Measurements from ENCODE around the gene GALNT1. TPM values are rescaled to one million over a fixed set of nuclear protein-coding genes. Genes with fewer than 3 reads are reported as not detected.

Gene GALNT1
- total RNA-seq, 1 experiment from 2014 or later: 77.9 TPM

DNA sequence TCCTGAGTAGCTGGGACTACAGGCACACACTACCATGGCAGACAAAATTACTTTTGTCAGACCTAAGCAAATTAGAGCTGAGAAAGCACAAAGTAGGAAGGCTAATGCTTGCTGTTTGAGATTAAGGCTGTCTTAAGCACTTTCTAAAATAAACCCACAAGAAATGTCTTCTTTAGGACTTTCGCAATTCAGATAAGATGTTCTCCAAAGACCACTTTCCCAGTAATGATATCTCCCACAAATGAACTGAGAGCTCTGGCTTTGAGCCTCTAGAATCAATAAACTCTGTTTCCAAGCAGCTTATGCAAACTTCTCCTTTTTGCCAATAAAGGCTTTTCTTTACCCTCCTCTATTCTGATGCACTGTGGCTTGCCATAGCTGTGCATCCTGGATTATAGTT lies 32.0 kb upstream of the GALNT1 start:
- Histone ChIP-seq H4K8ac (replicated peaks; ENCODE audit: insufficient read length, low read depth, low read length) (no peak overlapping the region), H3K9ac (ENCODE audit: extremely low read depth, insufficient read length, low read length) (no peak overlapping the region), H3K27ac (ENCODE audit: insufficient read length, low read depth, low read length) (no peak overlapping the region), H3K27me3 (ENCODE audit: insufficient read depth, low read length) (no peaks in the 10 kb centered on the region), H3K14ac (ENCODE audit: insufficient read depth, low read length) (no peak overlapping the region), H4K5ac (ENCODE audit: insufficient read length, low read depth, low read length) (no peak overlapping the region), H3K4me1 (ENCODE audit: insufficient read depth, low read length) (no peaks in the 10 kb centered on the region), H3K18ac (ENCODE audit: insufficient read length, low read depth, low read length) (no peak overlapping the region), H4K91ac (ENCODE audit: insufficient read length, low read depth, low read length) (no peak overlapping the region), H3K79me2 (ENCODE audit: insufficient read depth, low read length) (no peaks in the 10 kb centered on the region), H3T11ph (ENCODE audit: low read length) (no peak overlapping the region), H2BK120ac (ENCODE audit: low read depth, low read length, poor library complexity, severe bottlenecking) (no peak overlapping the region), H3K23me2 (ENCODE audit: insufficient read length, low read depth, low read length, poor library complexity, severe bottlenecking) (no peaks in the 10 kb centered on the region), H2AK5ac (ENCODE audit: insufficient read length, low read length) (no peak overlapping the region), H3K56ac (ENCODE audit: insufficient read length, low read depth, low read length) (no peak overlapping the region), H4K20me1 (ENCODE audit: control insufficient read depth, insufficient read depth, insufficient read length) (no peaks in the 10 kb centered on the region), H2BK5ac (ENCODE audit: insufficient read length, low read length) (no peak overlapping the region), H3K79me1 (ENCODE audit: insufficient read depth, low read depth, low read length, poor library complexity, severe bottlenecking) (no peaks in the 10 kb centered on the region), H3K4ac (ENCODE audit: low read depth, low read length) (no peak overlapping the region), H2BK12ac (ENCODE audit: insufficient read length, low read depth, low read length) (no peak overlapping the region), H2AFZ (ENCODE audit: low read length) (no peak overlapping the region), H3K23ac (ENCODE audit: insufficient read length, low read depth, low read length) (no peak overlapping the region), H3K4me2 (ENCODE audit: insufficient read depth, insufficient read length, low read length) (no peak overlapping the region), H3K9me3 (ENCODE audit: control insufficient read depth, low read depth, low read length) (no peaks in the 10 kb centered on the region), H2BK20ac (ENCODE audit: low read depth, low read length, poor library complexity, severe bottlenecking) (no peak overlapping the region), H2BK15ac (ENCODE audit: low read depth, low read length) (no peak overlapping the region)
- Mint-ChIP-seq H3K4me1 (no peaks in the 10 kb centered on the region; a peak in 1 of 4 replicates), H3K36me3 (ENCODE audit: insufficient read depth in 1 of 3, low read depth in 3 of 3) (no peaks in the 10 kb centered on the region), H3K27ac (no peak overlapping the region), H3K27me3 (ENCODE audit: low read depth) (no peaks in the 10 kb centered on the region), H3K9me3 (no peaks in the 10 kb centered on the region), H3K4me3 (no peak overlapping the region)
- no CpG with 5 or more reads among the region's 1 CpG for WGBS (ENCODE audit: extremely low coverage, insufficient read length, low lambda C conversion rate)
- TF ChIP-seq CTCF (conservative IDR thresholded peaks at IDR 0.05): no peak
- no peak for DNase-seq
